ENCODE results near the gene RFTN2.

DNA sequence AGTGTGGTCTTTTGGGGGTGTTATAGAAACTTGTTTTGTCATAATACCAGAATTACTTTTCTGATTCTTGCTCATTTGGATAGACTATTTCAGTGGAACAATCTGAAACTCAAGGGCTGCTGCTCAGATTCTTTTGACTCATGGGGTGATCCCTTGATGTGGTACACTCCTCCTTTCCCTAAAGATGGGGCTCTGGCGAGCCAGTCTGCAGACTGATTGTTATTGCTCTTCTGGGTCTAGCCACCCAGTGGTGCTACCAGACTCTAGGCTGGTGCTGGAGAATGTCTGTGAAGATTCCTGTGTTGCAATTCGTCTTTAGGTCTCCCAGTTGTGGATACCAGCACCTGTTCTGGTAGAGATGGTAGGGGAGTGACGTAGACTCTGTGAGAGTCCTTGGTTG is 25.6 kb upstream of the RFTN2 start:
- TF ChIP-seq RAD21 (conservative IDR thresholded peaks at IDR 0.05) (no peak), CTCF (IDR thresholded peaks at IDR 0.05; ENCODE audit: poor library complexity, severe bottlenecking) (no peak), EZH2 (IDR thresholded peaks at IDR 0.05; ENCODE audit: borderline replicate concordance, insufficient read depth, low read length, poor library complexity, severe bottlenecking) (no peak), POLR2AphosphoS5 (IDR thresholded peaks at IDR 0.05) (no peak), EP300 (conservative IDR thresholded peaks at IDR 0.05; ENCODE audit: poor library complexity, severe bottlenecking) (no peak), REST (IDR thresholded peaks at IDR 0.05; ENCODE audit: borderline replicate concordance) (no peak), SMC3 (conservative IDR thresholded peaks at IDR 0.05; ENCODE audit: poor library complexity) (no peak)

Measured in neural cell (in vitro differentiated cells).